Measurements from ENCODE around the gene MAG.
A peak's percentile ranks its signal among the peaks of the same experiment; 100 is the strongest.

MAG gene

GRCh38 chr19:35265126-35265899 is 26.6 kb upstream of the MAG start:
- peak; percentile 24 for DNase-seq (ENCODE audit: low spot score)

- DNase-seq (ENCODE audit: low spot score): no peak
Measured at GRCh38 chr19:35265900-35266519, 26.0 kb upstream of the MAG start.

GRCh38 chr19:35266520-35267352 is 25.2 kb upstream of the MAG start:
- no peak for DNase-seq (ENCODE audit: low spot score)

GRCh38 chr19:35267353-35267817 is 24.6 kb upstream of the MAG start:
- peak; percentile 48 for DNase-seq (ENCODE audit: low spot score)

- DNase-seq (ENCODE audit: low spot score): peak; percentile 83
Measured at GRCh38 chr19:35267818-35268535, 24.0 kb upstream of the MAG start.

GRCh38 chr19:35268536-35269437 is 23.2 kb upstream of the MAG start, which contains the start of gene USF2:
Gene USF2 (plus strand): TSS chr19:35268962. CDS start chr19:35269102, 140 bp downstream.
- peak; percentile 72 for DNase-seq (ENCODE audit: low spot score)

- peak; percentile 90 for DNase-seq (ENCODE audit: low spot score)
Measured at GRCh38 chr19:35269438-35270117, 22.4 kb upstream of the MAG start.

GRCh38 chr19:35270381-35270811 is 21.6 kb upstream of the MAG start:
- DNase-seq (ENCODE audit: low spot score): no peak

- DNase-seq (ENCODE audit: low spot score): no peak
Measured at GRCh38 chr19:35271546-35271945, 20.4 kb upstream of the MAG start.

- no peak for DNase-seq (ENCODE audit: low spot score)
Measured at GRCh38 chr19:35272122-35272719, 19.7 kb upstream of the MAG start.

GRCh38 chr19:35272954-35273649 is 18.9 kb upstream of the MAG start:
- no peak for DNase-seq (ENCODE audit: low spot score)

GRCh38 chr19:35273686-35274259 is 18.2 kb upstream of the MAG start:
- DNase-seq (ENCODE audit: low spot score): no peak

- no peak for DNase-seq (ENCODE audit: low spot score)
Measured at GRCh38 chr19:35274323-35274722, 17.6 kb upstream of the MAG start.

GRCh38 chr19:35276706-35277281 is 15.2 kb upstream of the MAG start:
- no peak for DNase-seq (ENCODE audit: low spot score)

- no peak for DNase-seq (ENCODE audit: low spot score)
Measured at GRCh38 chr19:35278578-35279284, 13.2 kb upstream of the MAG start.

- no peak for DNase-seq (ENCODE audit: low spot score)
Measured at GRCh38 chr19:35279374-35279773, 12.6 kb upstream of the MAG start.

- no peak for DNase-seq (ENCODE audit: low spot score)
Measured at GRCh38 chr19:35279985-35280821, 11.8 kb upstream of the MAG start.

Measured in kidney tubule cell (primary cell).